CD4-positive, alpha-beta T cell (primary cell): ENCODE measurements around the gene GATD1. TPM values are rescaled to one million over a fixed set of nuclear protein-coding genes. Genes with fewer than 3 reads are reported as not detected.

Experiments
- ATAC-seq: fragments of 200-7000 bp; cut with Tn5 transposase; one replicate; pipeline ENCODE4 v1.10.0; 2022; ENCODE audit warnings: mild to moderate bottlenecking; ENCODE audit not compliant: poor library complexity
- CTCF ChIA-PET: fragments of 350-600 bp; sonication (Branson Sonifier 250); formaldehyde crosslinking; loops from one replicate; lab custom pipeline; 2021; ENCODE audit warnings: antibody characterized with exemption, inconsistent platforms; lab: Charles Lee
- POLR2A ChIA-PET: fragments of 350-600 bp; sonication (Branson Sonifier 250); formaldehyde crosslinking; loops from one replicate; lab custom pipeline; 2021; ENCODE audit warnings: antibody characterized with exemption, inconsistent platforms; lab: Charles Lee
- DNase-seq, 14 experiments: peaks; one replicate each; pipeline ENCODE4 v3.0.0-alpha.2; 2013 to 2020; ENCODE audit warnings: mixed read lengths in 2 of 14
- H3K27ac ChIP-seq, 2 donors: one replicate each; pipeline versions ENCODE4 v1.5.1 to v1.7.0; 2013; ENCODE audit warnings: low read length in 2 of 2, low read depth in 1 of 2, mild to moderate bottlenecking in 1 of 2
- H3K27me3 ChIP-seq, 2 experiments: 1 replicate in 1 of 2; 2 replicates in 1 of 2; pipeline versions ENCODE4 v1.6.1 to v1.7.0; 2013; ENCODE audit warnings: low read length in 2 of 2, control low read depth in 1 of 2, mild to moderate bottlenecking in 1 of 2, moderate library complexity in 1 of 2; ENCODE audit not compliant: insufficient read depth in 2 of 2, control insufficient read depth in 1 of 2
- H3K36me3 ChIP-seq: one replicate; pipeline ENCODE4 v1.6.1; 2013; ENCODE audit warnings: low read length, control low read depth; ENCODE audit not compliant: insufficient read depth
- H3K4me1 ChIP-seq: one replicate; pipeline ENCODE4 v1.6.1; 2013; ENCODE audit warnings: low read length, control low read depth; ENCODE audit not compliant: insufficient read depth
- H3K4me3 ChIP-seq: one replicate; pipeline ENCODE4 v1.5.1; 2013; ENCODE audit warnings: mild to moderate bottlenecking, low read length, moderate library complexity
- H3K9me3 ChIP-seq, 2 experiments: 1 replicate in 1 of 2; 2 replicates in 1 of 2; pipeline versions ENCODE4 v1.6.1 to v1.7.0; 2013; ENCODE audit warnings: low read length in 2 of 2, mild to moderate bottlenecking in 2 of 2, control low read depth in 1 of 2, moderate library complexity in 1 of 2; ENCODE audit not compliant: control insufficient read depth in 1 of 2, insufficient read depth in 1 of 2
- H3K27ac Mint-ChIP-seq: one replicate; pipeline ENCODE4 v1.8.0; 2020; ENCODE audit warnings: mixed read lengths
- H3K27me3 Mint-ChIP-seq: one replicate; pipeline ENCODE4 v1.8.0; 2021; ENCODE audit warnings: mixed read lengths
- H3K36me3 Mint-ChIP-seq: one replicate; pipeline ENCODE4 v1.8.0; 2021; ENCODE audit warnings: low read depth, mixed read lengths
- H3K4me1 Mint-ChIP-seq: one replicate; pipeline ENCODE4 v1.8.0; 2021; ENCODE audit warnings: low read depth, mixed read lengths
- H3K4me3 Mint-ChIP-seq: one replicate; pipeline ENCODE4 v1.8.0; 2020; ENCODE audit warnings: mild to moderate bottlenecking, mixed read lengths
- H3K9me3 Mint-ChIP-seq: one replicate; pipeline ENCODE4 v1.8.0; 2020; ENCODE audit warnings: mixed read lengths
- CTCF ChIP-seq: fragments of 200-600 bp; IDR thresholded peaks from one replicate; pipeline ENCODE4 v1.8.0; 2022; ENCODE audit warnings: antibody characterized with exemption, mild to moderate bottlenecking
- intact Hi-C, 2 experiments: fragments of 100-400 bp; cut with DNase I in 1 of 2; cut with micrococcal nuclease in 1 of 2; formaldehyde crosslinking; loops; one replicate each; pipeline versions ENCODE4 v1.15.1 to v1.9.0; 2023 to 2025; cut with DNase I, micrococcal nuclease
- total RNA-seq, 174 experiments: library from RNA in 2 of 174; stranded (reverse) in 2 of 174; gene quantifications; one replicate each; pipeline ENCODE4 v1.2.3 and lab custom pipeline; 2021 to 2026

Gene GATD1
- total RNA-seq, 2 experiments from 2014 or later = 14.7 to 16.1 TPM

- Mint-ChIP-seq H3K9me3 (no peaks in the 10 kb centered on the region), H3K36me3 (no peaks in the 10 kb centered on the region), H3K27ac (peak within 1 kb of the TSS; percentile 78), H3K4me3 (peak within 1 kb of the TSS; percentile 91), H3K4me1 (peaks cover 18% of the 10 kb centered on the region), H3K27me3 (no peaks in the 10 kb centered on the region)
- Histone ChIP-seq H3K27ac (peak within 1 kb of the TSS in 1 of 2 donors; percentile 46), H3K4me1 (peaks cover 23% of the 10 kb centered on the region), H3K4me3 (peak within 1 kb of the TSS; percentile 63), H3K27me3 (no peaks in the 10 kb centered on the region), H3K36me3 (no peaks in the 10 kb centered on the region), H3K9me3 (no peaks in the 10 kb centered on the region)
- intact Hi-C loops = loop anchor here (5.0 kb wide), 1 partner anchor 50 kb away; the partner anchor contains the start of gene SLC25A22 (in 2 of the 2)
- POLR2A ChIA-PET = interaction anchor here (0.8 to 3.4 kb wide), 11 partner anchors 10 to 331 kb away, joined by 3 to 14 read pairs (median 4); partner anchors contain the start of genes DEAF1, PHRF1, RPLP2 and TMEM80
- ATAC-seq (peak; percentile 79), DNase-seq (peak; percentile 39 to 91 (median 75))
- CTCF ChIA-PET = interaction anchor here (1.5 to 1.7 kb wide), 2 partner anchors 21 to 48 kb away, joined by 4 read pairs; no protein-coding TSS in a partner anchor
- TF ChIP-seq CTCF = peak; percentile 23
These were observed 29.9 kb downstream of the GATD1 start, which contains the start of gene TALDO1 for GRCh38 chr11:747158-748006. TALDO1 (plus strand) TSS chr11:747464; CDS start chr11:747482, 18 bp downstream.

GRCh38 chr11:746289-747157 is 30.8 kb downstream of the GATD1 start:
- peak overlapping the region in 1 of 2 donors; percentile 46 for H3K27ac ChIP-seq
- no peaks in the 10 kb centered on the region for H3K27me3 Mint-ChIP-seq
- ChIA-PET CTCF (interaction anchor here (1.5 to 1.7 kb wide), 2 partner anchors 20 to 49 kb away, joined by 4 read pairs; no protein-coding TSS in a partner anchor), POLR2A (interaction anchor here (0.7 to 3.4 kb wide), 7 partner anchors 9 to 185 kb away, joined by 3 to 14 read pairs (median 4); partner anchors contain the start of genes DEAF1, PHRF1, PIDD1 and TMEM80)
- intact Hi-C loops = loop anchor here (5.0 kb wide), 1 partner anchor 51 kb away; the partner anchor contains the start of gene SLC25A22 (in 2 of the 2)
- H3K27me3 ChIP-seq = no peaks in the 10 kb centered on the region
- no peaks in the 10 kb centered on the region for H3K36me3 Mint-ChIP-seq
- H3K9me3 Mint-ChIP-seq = no peaks in the 10 kb centered on the region
- TF ChIP-seq CTCF = no peak
- H3K4me1 Mint-ChIP-seq = peaks cover 18% of the 10 kb centered on the region
- H3K36me3 ChIP-seq = no peaks in the 10 kb centered on the region
- H3K4me3 Mint-ChIP-seq = peak overlapping the region; percentile 85
- H3K9me3 ChIP-seq = no peaks in the 10 kb centered on the region
- peak overlapping the region; percentile 73 for H3K27ac Mint-ChIP-seq
- peak; percentile 60 for ATAC-seq
- H3K4me1 ChIP-seq = peaks cover 23% of the 10 kb centered on the region
- peak in 10 of 14 experiments; percentile 15 to 65 (median 30) for DNase-seq
- peak overlapping the region; percentile 63 for H3K4me3 ChIP-seq

- Histone ChIP-seq H3K27me3 (no peaks in the 10 kb centered on the region), H3K4me3 (no peak overlapping the region), H3K9me3 (no peaks in the 10 kb centered on the region), H3K4me1 (peaks cover 23% of the 10 kb centered on the region), H3K36me3 (no peaks in the 10 kb centered on the region), H3K27ac (no peak overlapping the region)
- DNase-seq = no peak
- ChIA-PET CTCF (no interaction called here), POLR2A (interaction anchor here (0.7 to 0.9 kb wide), 3 partner anchors 20 to 184 kb away, joined by 3 read pairs; partner anchors contain the start of gene PIDD1)
- ATAC-seq = no peak
- Mint-ChIP-seq H3K9me3 (no peaks in the 10 kb centered on the region), H3K4me3 (peak overlapping the region; percentile 38), H3K27me3 (no peaks in the 10 kb centered on the region), H3K27ac (no peak overlapping the region), H3K36me3 (no peaks in the 10 kb centered on the region), H3K4me1 (peaks cover 18% of the 10 kb centered on the region)
- TF ChIP-seq CTCF = no peak
- intact Hi-C loops = loop anchor here (5.0 kb wide), 1 partner anchor 52 kb away; the partner anchor contains the start of gene SLC25A22 (in 2 of the 2)
These were observed 31.9 kb downstream of the GATD1 start for GRCh38 chr11:745428-745827.
